Stomach (tissue), 4 donors: ENCODE results near the gene CPT1B.

Source experiments
- EP300 ChIP-seq: sonication (generic); formaldehyde crosslinking; IDR thresholded peaks from one replicate; pipeline ENCODE4 v1.6.1; 2017; ENCODE audit warnings: antibody characterized with exemption
- POLR2A ChIP-seq, 4 donors: fragments of 450-650 bp; IDR thresholded peaks; one replicate each; pipeline ENCODE4 v1.6.1; 2016; ENCODE audit warnings: antibody characterized with exemption in 4 of 4, control low read depth in 2 of 4, mild to moderate bottlenecking in 1 of 4, moderate library complexity in 1 of 4
- POLR2AphosphoS5 ChIP-seq, 3 donors: sonication (generic); formaldehyde crosslinking; IDR thresholded peaks; one replicate each; pipeline ENCODE4 v1.6.1; 2016; ENCODE audit warnings: antibody characterized with exemption in 3 of 3
- TF ChIP-seq, protein P1 (sequence below), 7 experiments: fragments of 450-650 bp in 4 of 7; fragments of 200-600 bp in 3 of 7; sonication (generic) in 3 of 7; IDR thresholded peaks; one replicate each; pipeline ENCODE4 v1.5.1; 2016 to 2019; ENCODE audit warnings: antibody characterized with exemption in 7 of 7, control low read depth in 2 of 7, mild to moderate bottlenecking in 1 of 7

DNA sequence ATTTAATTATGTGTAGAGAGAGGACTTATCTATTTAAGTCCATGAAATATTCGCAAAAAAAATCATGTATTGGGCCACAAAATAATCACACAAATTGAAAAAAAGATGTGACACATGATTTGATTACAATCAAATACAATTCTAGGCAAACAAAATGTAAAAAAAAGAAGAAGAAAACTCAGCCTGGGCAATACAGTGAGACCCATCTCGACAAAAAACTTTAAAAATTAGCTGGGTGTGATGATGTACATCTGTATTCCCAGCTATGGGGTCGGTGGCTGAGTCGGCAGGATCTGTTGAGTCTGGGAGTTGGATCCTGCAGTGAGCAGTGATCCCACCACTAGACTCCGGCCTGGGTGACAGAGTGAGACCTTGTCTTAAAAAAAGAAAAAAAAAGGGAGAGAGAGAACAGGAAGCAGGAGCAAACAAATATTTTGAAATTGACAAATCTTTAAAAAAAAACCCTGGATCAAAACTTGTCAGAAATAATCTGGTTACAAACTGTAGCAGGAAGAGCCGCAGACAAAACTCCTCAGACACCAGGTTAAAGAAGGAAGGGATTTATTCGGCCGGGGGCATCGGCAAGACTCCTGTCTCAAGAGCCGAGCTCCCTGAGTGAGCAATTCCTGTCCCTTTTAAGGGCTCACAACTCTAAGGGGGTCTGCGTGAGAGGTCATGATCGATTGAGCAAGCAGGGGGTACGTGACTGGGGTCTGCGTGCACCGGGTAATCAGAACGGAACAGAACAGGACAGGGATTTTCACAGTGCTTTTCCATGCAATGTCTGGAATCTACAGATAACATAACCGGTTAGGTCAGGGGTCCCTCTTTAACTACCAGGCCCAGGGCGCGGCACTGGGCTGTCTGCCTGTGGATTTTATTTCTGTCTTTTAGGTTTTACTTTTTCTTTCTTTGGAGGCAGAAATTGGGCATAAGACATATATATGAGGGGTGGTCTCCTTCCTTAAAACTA lies 45.1 kb downstream of the CPT1B start:
- TF ChIP-seq, protein P1, sequence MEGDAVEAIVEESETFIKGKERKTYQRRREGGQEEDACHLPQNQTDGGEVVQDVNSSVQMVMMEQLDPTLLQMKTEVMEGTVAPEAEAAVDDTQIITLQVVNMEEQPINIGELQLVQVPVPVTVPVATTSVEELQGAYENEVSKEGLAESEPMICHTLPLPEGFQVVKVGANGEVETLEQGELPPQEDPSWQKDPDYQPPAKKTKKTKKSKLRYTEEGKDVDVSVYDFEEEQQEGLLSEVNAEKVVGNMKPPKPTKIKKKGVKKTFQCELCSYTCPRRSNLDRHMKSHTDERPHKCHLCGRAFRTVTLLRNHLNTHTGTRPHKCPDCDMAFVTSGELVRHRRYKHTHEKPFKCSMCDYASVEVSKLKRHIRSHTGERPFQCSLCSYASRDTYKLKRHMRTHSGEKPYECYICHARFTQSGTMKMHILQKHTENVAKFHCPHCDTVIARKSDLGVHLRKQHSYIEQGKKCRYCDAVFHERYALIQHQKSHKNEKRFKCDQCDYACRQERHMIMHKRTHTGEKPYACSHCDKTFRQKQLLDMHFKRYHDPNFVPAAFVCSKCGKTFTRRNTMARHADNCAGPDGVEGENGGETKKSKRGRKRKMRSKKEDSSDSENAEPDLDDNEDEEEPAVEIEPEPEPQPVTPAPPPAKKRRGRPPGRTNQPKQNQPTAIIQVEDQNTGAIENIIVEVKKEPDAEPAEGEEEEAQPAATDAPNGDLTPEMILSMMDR (IDR thresholded peaks at IDR 0.05) = no peak
- TF ChIP-seq POLR2A (IDR thresholded peaks at IDR 0.05) (no peak), POLR2AphosphoS5 (IDR thresholded peaks at IDR 0.05) (no peak), EP300 (no peak)
